ENCODE data around the gene NXPE3.

NXPE3 gene

DNA sequence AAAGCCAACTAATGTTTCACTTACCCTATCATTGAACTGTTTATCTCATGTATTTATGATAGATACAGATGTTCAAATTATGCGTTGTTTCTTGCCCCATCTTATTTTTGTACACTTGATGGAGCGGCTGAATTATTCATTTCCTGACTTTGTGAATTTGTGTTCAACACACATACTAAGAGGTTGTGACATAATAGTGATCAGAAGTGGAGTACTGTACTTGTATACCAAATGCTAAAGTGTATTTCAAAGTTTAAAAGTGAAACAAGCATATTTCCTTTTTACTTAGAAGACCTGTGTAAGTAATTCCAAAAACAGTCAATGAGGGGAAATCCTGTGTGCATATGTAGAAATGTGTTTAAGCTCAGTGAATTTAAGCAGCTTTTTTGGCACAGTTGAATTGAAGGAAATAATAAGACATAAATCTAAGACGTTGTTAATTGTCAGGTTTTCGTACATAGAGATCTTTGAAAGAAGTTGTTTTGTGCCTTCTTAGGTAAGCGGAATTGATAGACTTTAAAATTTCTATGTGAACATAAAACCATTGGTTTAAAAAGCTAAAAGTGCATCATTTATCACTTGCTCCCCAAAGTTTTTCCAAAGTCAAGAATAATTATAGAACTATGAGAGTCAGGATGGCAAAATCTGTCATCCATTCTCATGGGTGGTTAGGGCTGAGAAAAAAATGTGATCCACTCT lies 72.2 kb downstream of the NXPE3 start:
- H3K9me2 ChIP-seq (replicated peaks; ENCODE audit: low read depth, low read length), result 0 out of 2 replicates have a peak, but pooled peaks cover 6% of the 10 kb centered on the region
- H2AFZ ChIP-seq (ENCODE audit: low read length), result peak overlapping the region; percentile 25
- H3K4me3 ChIP-seq (ENCODE audit: low read length, poor library complexity, severe bottlenecking), result peak overlapping the region; percentile 72
- H4K20me1 ChIP-seq (ENCODE audit: insufficient read depth, low read length, poor library complexity, severe bottlenecking), result no peaks in the 10 kb centered on the region
- H3K4me1 ChIP-seq (ENCODE audit: insufficient read depth, low read length, poor library complexity, severe bottlenecking), result peaks cover 35% of the 10 kb centered on the region
- H3K4me2 ChIP-seq (ENCODE audit: low read depth, low read length, poor library complexity, severe bottlenecking), result peak overlapping the region; percentile 86
- TF ChIP-seq, protein P1, sequence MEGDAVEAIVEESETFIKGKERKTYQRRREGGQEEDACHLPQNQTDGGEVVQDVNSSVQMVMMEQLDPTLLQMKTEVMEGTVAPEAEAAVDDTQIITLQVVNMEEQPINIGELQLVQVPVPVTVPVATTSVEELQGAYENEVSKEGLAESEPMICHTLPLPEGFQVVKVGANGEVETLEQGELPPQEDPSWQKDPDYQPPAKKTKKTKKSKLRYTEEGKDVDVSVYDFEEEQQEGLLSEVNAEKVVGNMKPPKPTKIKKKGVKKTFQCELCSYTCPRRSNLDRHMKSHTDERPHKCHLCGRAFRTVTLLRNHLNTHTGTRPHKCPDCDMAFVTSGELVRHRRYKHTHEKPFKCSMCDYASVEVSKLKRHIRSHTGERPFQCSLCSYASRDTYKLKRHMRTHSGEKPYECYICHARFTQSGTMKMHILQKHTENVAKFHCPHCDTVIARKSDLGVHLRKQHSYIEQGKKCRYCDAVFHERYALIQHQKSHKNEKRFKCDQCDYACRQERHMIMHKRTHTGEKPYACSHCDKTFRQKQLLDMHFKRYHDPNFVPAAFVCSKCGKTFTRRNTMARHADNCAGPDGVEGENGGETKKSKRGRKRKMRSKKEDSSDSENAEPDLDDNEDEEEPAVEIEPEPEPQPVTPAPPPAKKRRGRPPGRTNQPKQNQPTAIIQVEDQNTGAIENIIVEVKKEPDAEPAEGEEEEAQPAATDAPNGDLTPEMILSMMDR (conservative IDR thresholded peaks at IDR 0.05; ENCODE audit: low read length), result no peak
- TF ChIP-seq EZH2phosphoT487 (IDR thresholded peaks at IDR 0.05; ENCODE audit: borderline replicate concordance), result no peak
- peaks cover 41% of the 10 kb centered on the region; the same call in 1 of the 2 replicates for H3K36me3 ChIP-seq (ENCODE audit: insufficient read depth, low read length)
- H3F3A ChIP-seq (ENCODE audit: low read depth), result peaks cover 7% of the 10 kb centered on the region
- H3K79me2 ChIP-seq (ENCODE audit: insufficient read depth, low read length), result peaks cover 13% of the 10 kb centered on the region; the same call in 1 of the 2 replicates
- H3K27me3 ChIP-seq (ENCODE audit: insufficient read depth, low read length, poor library complexity, severe bottlenecking), result no peaks in the 10 kb centered on the region
- H3K9ac ChIP-seq (ENCODE audit: low read depth, low read length, poor library complexity, severe bottlenecking), result peak overlapping the region; percentile 76
- no peaks in the 10 kb centered on the region for H3K9me3 ChIP-seq (ENCODE audit: insufficient read depth, low read depth, low read length)

DNA sequence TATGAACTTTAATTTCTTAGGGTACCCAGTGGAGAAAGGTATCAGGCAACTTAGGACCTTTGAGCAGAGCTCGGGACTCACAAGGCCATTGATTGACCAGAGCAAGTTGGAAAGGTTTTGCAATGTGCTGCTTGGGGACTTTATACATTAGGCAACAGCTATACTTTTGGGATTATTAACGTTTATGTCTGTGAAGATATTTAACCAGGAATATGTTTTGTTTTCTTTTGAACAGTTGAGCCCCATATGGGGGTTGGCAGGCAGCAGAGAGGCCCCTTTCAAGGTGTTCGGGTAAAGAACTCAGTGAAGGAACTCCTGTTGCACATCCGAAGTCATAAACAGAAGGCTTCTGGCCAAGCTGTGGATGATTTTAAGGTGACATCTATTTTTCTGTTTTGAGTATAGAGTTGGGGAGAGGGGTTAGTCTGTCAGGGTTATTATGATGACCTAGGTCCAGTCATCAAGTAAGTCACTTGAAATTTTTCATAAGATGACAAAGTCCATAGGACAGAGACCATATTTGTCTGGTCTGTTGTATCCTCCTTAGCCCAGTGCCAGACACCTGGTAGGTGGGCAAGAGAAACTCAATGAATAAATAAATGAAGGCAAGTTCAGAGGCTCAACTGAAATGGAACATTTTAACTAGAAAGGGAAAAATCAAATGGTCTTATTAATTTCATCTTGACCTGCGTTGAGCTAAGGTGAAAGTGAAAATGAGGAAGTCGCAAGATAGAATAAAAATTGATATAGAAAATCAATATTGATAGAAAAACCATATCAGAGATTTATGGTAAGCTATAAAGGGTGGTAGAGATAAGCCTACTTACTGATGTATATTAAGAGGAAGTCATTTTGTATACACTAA lies 73.1 kb downstream of the NXPE3 start:
- H3K4me2 ChIP-seq (ENCODE audit: low read depth, low read length, poor library complexity, severe bottlenecking), result peak overlapping the region; percentile 86
- H3F3A ChIP-seq (ENCODE audit: low read depth), result peaks cover 7% of the 10 kb centered on the region

More for the DNA sequence above, 73.1 kb downstream of the NXPE3 start:
- Histone ChIP-seq H3K27me3 (ENCODE audit: insufficient read depth, low read length, poor library complexity, severe bottlenecking) (no peaks in the 10 kb centered on the region), H3K79me2 (ENCODE audit: insufficient read depth, low read length) (peaks cover 12% of the 10 kb centered on the region; the same call in 1 of the 2 replicates), H3K4me3 (ENCODE audit: low read length, poor library complexity, severe bottlenecking) (peak overlapping the region; percentile 72), H3K4me1 (ENCODE audit: insufficient read depth, low read length, poor library complexity, severe bottlenecking) (peaks cover 35% of the 10 kb centered on the region), H2AFZ (ENCODE audit: low read length) (no peak overlapping the region), H3K36me3 (ENCODE audit: insufficient read depth, low read length) (peaks cover 49% of the 10 kb centered on the region; the same call in 1 of the 2 replicates), H3K9me3 (ENCODE audit: insufficient read depth, low read depth, low read length) (no peaks in the 10 kb centered on the region), H3K9ac (ENCODE audit: low read depth, low read length, poor library complexity, severe bottlenecking) (peak overlapping the region; percentile 76), H4K20me1 (ENCODE audit: insufficient read depth, low read length, poor library complexity, severe bottlenecking) (no peaks in the 10 kb centered on the region), H3K9me2 (replicated peaks; ENCODE audit: low read depth, low read length) (0 out of 2 replicates have a peak, but pooled peaks cover 6% of the 10 kb centered on the region)
- TF ChIP-seq EZH2phosphoT487 (IDR thresholded peaks at IDR 0.05; ENCODE audit: borderline replicate concordance), result no peak
- TF ChIP-seq, protein P1 (conservative IDR thresholded peaks at IDR 0.05; ENCODE audit: low read length), result no peak

All from Loucy (cell line).